Pancreas (tissue), 10 donors: ENCODE measurements around the gene IQGAP2. TPM values are rescaled to one million over a fixed set of nuclear protein-coding genes. Genes with fewer than 3 reads are reported as not detected.
A peak's percentile ranks its signal among the peaks of the same experiment; 100 is the strongest.

ENCODE experiments used
- ATAC-seq, 4 donors: fragments of 200-7000 bp; cut with Tn5 transposase; one replicate each; pipeline versions ENCODE4 v1.8.0 to v1.9.1; 2020; ENCODE audit warnings: mild to moderate bottlenecking in 4 of 4, moderate library complexity in 4 of 4
- DNase-seq, 6 donors: peaks; one replicate each; pipeline ENCODE4 v3.0.0-alpha.2; 2020
- FAIRE-seq: peaks from 2 replicates; lab custom pipeline; 2012; peaks lifted over from hg19 to GRCh38; lab: Jason Lieb, UNC
- H3K27ac ChIP-seq, 4 donors: fragments of 200-600 bp; sonication (generic); 1 replicate in 3 of 4; 2 replicates in 1 of 4; pipeline versions ENCODE4 v1.5.0 to v1.8.0; 2020
- H3K27me3 ChIP-seq, 4 donors: fragments of 200-600 bp; one replicate each; pipeline ENCODE4 v1.8.0; 2021
- H3K36me3 ChIP-seq, 3 donors: fragments of 200-600 bp; sonication (generic) in 1 of 3; one replicate each; pipeline versions ENCODE4 v1.5.0 to v1.8.0; 2020 to 2021
- H3K4me1 ChIP-seq, 3 donors: fragments of 200-600 bp; one replicate each; pipeline ENCODE4 v1.8.0; 2021
- H3K4me3 ChIP-seq, 4 donors: fragments of 200-600 bp; sonication (generic) in 2 of 4; one replicate each; pipeline versions ENCODE4 v1.5.0 to v1.8.0; 2020 to 2021
- H3K9me3 ChIP-seq, 4 donors: fragments of 200-600 bp; one replicate each; pipeline ENCODE4 v1.8.0; 2021
- CTCF ChIP-seq, 4 donors: fragments of 200-600 bp; sonication (generic) in 3 of 4; IDR thresholded peaks; one replicate each; pipeline versions ENCODE4 v1.5.0 to v1.8.0; 2021; ENCODE audit warnings: antibody characterized with exemption in 4 of 4
- WGBS, 2 donors: extraction: QIAGEN DNeasy Blood & Tissue Kit; methylation state at CpG; one replicate each; pipeline ENCODE4 v1.1.7; 2013; 5-methylcytosine and 5-hydroxymethylcytosine counted together
- intact Hi-C, 3 donors: fragments of 100-400 bp; cut with DNase I; formaldehyde crosslinking; loops; one replicate each; pipeline versions ENCODE4 v1.11.1 to v1.14.2; 2022
- polyA plus RNA-seq, 2 donors: library from polyadenylated mRNA; stranded (reverse); fragments of 200-250 nt; gene quantifications; one replicate each; pipeline ENCODE4 v1.2.3, GENCODE V29; 2013
- total RNA-seq, 6 donors: library from RNA; stranded (reverse); fragmentation: NEBNext Ultra II Directional in 4 of 6; extraction: Animal tissue kit (Norgen Biotek cat#: 25700) in 4 of 6; gene quantifications; one replicate each; pipeline versions ENCODE4 v1.2.1 to v1.2.4, GENCODE V29; 2021 to 2023
- donor health status: healthy with polysubstance abuse.
- donor health status: DM: no; HTN: no; CAD: no; lungs with moderate emphysema.
- donor health status: DM: no; HTN: no; CAD: no.
- donor health status: control.
- donor health status: control.
- donor health status: Bipolar disorder and iron deficiency.
- donor health status: DM: yes; HTN: yes; CAD: no.
- donor health status: DM: no; HTN: no; CAD: no.
- donor health status: DM: no; HTN: no; CAD: no.
- donor health status: DM: yes; HTN: yes; CAD: no.

The IQGAP2 gene
- total RNA-seq (10 to 100 TPM; 32.1 to 54.0 (median 37.3) TPM), polyA plus RNA-seq (10 to 100 TPM; 14.4 to 36.8 TPM)

- 0 to 1% methylated on average over 83 to 92 of the region's 92 CpGs for WGBS, 2 donors
- TF ChIP-seq CTCF (IDR thresholded peaks at IDR 0.05) = peak; percentile 70 to 83 (median 74)
- H3K36me3 ChIP-seq = no peaks in the 10 kb centered on the region
- H3K9me3 ChIP-seq = no peaks in the 10 kb centered on the region
- peak within 1 kb of the TSS; percentile 68 to 87 (median 74) for H3K4me3 ChIP-seq
- peak; percentile 73 to 84 (median 77) for ATAC-seq
- H3K4me1 ChIP-seq = peaks cover 0 to 27% (median 21%) of the 10 kb centered on the region in 3 donors
- H3K27me3 ChIP-seq = no peaks in the 10 kb centered on the region
- peak; percentile 74 to 91 (median 84) for DNase-seq
- intact Hi-C loops = loop anchor here in 2 of 3 donors (5.0 to 10.0 kb wide), 2 partner anchors 139 to 152 kb away; no protein-coding TSS in a partner anchor
- FAIRE-seq = no peak
- peak within 1 kb of the TSS; percentile 85 to 97 (median 93) for H3K27ac ChIP-seq
Observed at GRCh38 chr5:76402886-76403765, at the start of gene IQGAP2. IQGAP2 (plus strand) TSS chr5:76403285; CDS start chr5:76403546, 261 bp downstream.

GRCh38 chr5:76356887-76357286 lies 46.2 kb upstream of the IQGAP2 start:
- no peak for FAIRE-seq
- 89 to 92% methylated on average over 5 of the region's 5 CpGs for WGBS, 2 donors
- intact Hi-C loops = no loop called here

GRCh38 chr5:76363352-76364225 lies 39.5 kb upstream of the IQGAP2 start:
- peak; percentile 90 to 94 (median 92) for ATAC-seq
- Histone ChIP-seq H3K27ac (no peak overlapping the region), H3K4me3 (peak overlapping the region in 2 of 4 donors; percentile 11 to 17), H3K36me3 (no peaks in the 10 kb centered on the region), H3K4me1 (peaks cover 0 to 5% (median 4%) of the 10 kb centered on the region in 3 donors), H3K27me3 (no peaks in the 10 kb centered on the region), H3K9me3 (no peaks in the 10 kb centered on the region)
- intact Hi-C loops = no loop called here
- 32 to 33% methylated on average over 17 of the region's 17 CpGs for WGBS, 2 donors
- FAIRE-seq = no peak
- peak; percentile 49 to 81 (median 62) for DNase-seq
- no peak for TF ChIP-seq CTCF (IDR thresholded peaks at IDR 0.05)

More at GRCh38 chr5:76356887-76357286, 46.2 kb upstream of the IQGAP2 start:
- H3K27me3 ChIP-seq = no peaks in the 10 kb centered on the region
- DNase-seq (no peak), ATAC-seq (no peak)
- no peak overlapping the region for H3K27ac ChIP-seq
- H3K9me3 ChIP-seq = no peaks in the 10 kb centered on the region
- H3K4me3 ChIP-seq = no peak overlapping the region
- H3K36me3 ChIP-seq = no peaks in the 10 kb centered on the region
- no peaks in the 10 kb centered on the region for H3K4me1 ChIP-seq
- TF ChIP-seq CTCF (IDR thresholded peaks at IDR 0.05) = no peak

GRCh38 chr5:76364226-76364589 lies 38.9 kb upstream of the IQGAP2 start:
- 9 to 15% methylated on average over 2 of the region's 2 CpGs for WGBS, 2 donors
- H3K36me3 ChIP-seq = no peaks in the 10 kb centered on the region
- peak overlapping the region in 1 of 4 donors; percentile 11 for H3K4me3 ChIP-seq
- FAIRE-seq = no peak
- H3K27ac ChIP-seq = no peak overlapping the region
- TF ChIP-seq CTCF (IDR thresholded peaks at IDR 0.05) = no peak
- intact Hi-C loops = no loop called here
- H3K27me3 ChIP-seq = no peaks in the 10 kb centered on the region
- H3K4me1 ChIP-seq = peaks cover 0 to 5% (median 4%) of the 10 kb centered on the region in 3 donors
- DNase-seq = no peak
- no peaks in the 10 kb centered on the region for H3K9me3 ChIP-seq
- peak; percentile 12 to 42 (median 22) for ATAC-seq
